ENCODE measurements around the gene ELMO3. TPM values are rescaled to one million over a fixed set of nuclear protein-coding genes. Genes with fewer than 3 reads are reported as not detected.

The ELMO3 gene
- total and polyA plus RNA-seq, 2 of the 13 experiments (the other 11 are each of a cell fraction or from before 2014, with no cell fraction given) = 2.6 to 4.0 TPM

- in situ Hi-C loops (cut with HindIII; ENCODE audit: extremely low pct_ligation_motif_present, low pct_unique_long_range_greater_than_20kb) (no loop called here), intact Hi-C loops (cut with micrococcal nuclease; ENCODE audit: unreplicated experiment) (no loop called here)
- H2AFZ ChIP-seq (ENCODE audit: low read length) = no peak overlapping the region
Observed at GRCh38 chr16:67215706-67216105, 16.8 kb downstream of the ELMO3 start.

More at GRCh38 chr16:67215706-67216105, 16.8 kb downstream of the ELMO3 start:
- Histone ChIP-seq H3K9me3 (ENCODE audit: low read length) (no peaks in the 10 kb centered on the region), H3K4me3 (replicated peaks in 1 of 3; ENCODE audit: insufficient read depth in 1 of 3, low read depth in 2 of 3, low read length in 3 of 3) (no peak overlapping the region), H3K27ac (ENCODE audit: extremely low read length, insufficient read depth, low read length) (no peak overlapping the region), H3K4me1 (ENCODE audit: insufficient read depth, low read length) (peaks cover 24% of the 10 kb centered on the region), H3K36me3 (replicated peaks in 1 of 2; ENCODE audit: control insufficient read depth in 1 of 2, insufficient read depth in 2 of 2, low read length in 2 of 2) (no peaks in the 10 kb centered on the region), H3K79me2 (ENCODE audit: insufficient read depth, low read length) (no peaks in the 10 kb centered on the region), H3K4me2 (ENCODE audit: low read depth, low read length) (no peak overlapping the region), H4K20me1 (ENCODE audit: insufficient read depth, low read length) (no peaks in the 10 kb centered on the region), H3K27me3 (ENCODE audit: control insufficient read depth in 1 of 2, insufficient read depth in 2 of 2, low read length in 2 of 2) (peaks cover 0 to 2% of the 10 kb centered on the region in 2 experiments; a peak in 1 of 5 replicates), H3K9ac (ENCODE audit: insufficient read depth, low read depth, low read length) (no peak overlapping the region)
- WGBS (ENCODE audit: low lambda C conversion rate) = 28% methylated on average over 5 of the region's 5 CpGs
- ChIA-PET POLR2A (interaction anchor here (1.7 kb wide), 1 partner anchor 11 kb away, joined by 6 read pairs; the partner anchor contains the start of gene TMEM208), CTCF (ENCODE audit: low intra/inter-chr PET ratio, low total read pairs) (no interaction called here)
- DNase-seq (ENCODE audit: low spot score) (no peak), ATAC-seq (no peak), FAIRE-seq (no peak)
- TF ChIP-seq TFE3 (CRISPR knock-in tag; IDR thresholded peaks at IDR 0.05) = no peak
- TF ChIP-seq KLF13 (CRISPR knock-in tag; IDR thresholded peaks at IDR 0.05) = no peak
- no peak for TF ChIP-seq JUNB (CRISPR knock-in tag; IDR thresholded peaks at IDR 0.05; ENCODE audit: borderline replicate concordance)
- TF ChIP-seq ZNF775 (CRISPR knock-in tag; IDR thresholded peaks at IDR 0.05; ENCODE audit: borderline replicate concordance) = no peak
- no peak for TF ChIP-seq MZF1 (CRISPR knock-in tag; IDR thresholded peaks at IDR 0.05; ENCODE audit: borderline replicate concordance)
- TF ChIP-seq SIN3B (IDR thresholded peaks at IDR 0.05; ENCODE audit: low read length) = no peak
- TF ChIP-seq MAFG (CRISPR knock-in tag; IDR thresholded peaks at IDR 0.05) = no peak
- no TSS peak for BruUV-seq (replicated peaks)

All from HepG2 (cell line).